CD4-positive, alpha-beta T cell treated with Interleukin-15 for 1 hour (primary cell): ENCODE measurements around the gene C2orf69.
"Not testable (repeated sequence)": the region's sequence is repeated elsewhere in the genome, so short reads cannot be mapped to it uniquely, and the experiment has no call there.

Experiments used
- DNase-seq: peaks from one replicate; pipeline ENCODE4 v3.0.0-alpha.2; 2020

Gene C2orf69

DNA sequence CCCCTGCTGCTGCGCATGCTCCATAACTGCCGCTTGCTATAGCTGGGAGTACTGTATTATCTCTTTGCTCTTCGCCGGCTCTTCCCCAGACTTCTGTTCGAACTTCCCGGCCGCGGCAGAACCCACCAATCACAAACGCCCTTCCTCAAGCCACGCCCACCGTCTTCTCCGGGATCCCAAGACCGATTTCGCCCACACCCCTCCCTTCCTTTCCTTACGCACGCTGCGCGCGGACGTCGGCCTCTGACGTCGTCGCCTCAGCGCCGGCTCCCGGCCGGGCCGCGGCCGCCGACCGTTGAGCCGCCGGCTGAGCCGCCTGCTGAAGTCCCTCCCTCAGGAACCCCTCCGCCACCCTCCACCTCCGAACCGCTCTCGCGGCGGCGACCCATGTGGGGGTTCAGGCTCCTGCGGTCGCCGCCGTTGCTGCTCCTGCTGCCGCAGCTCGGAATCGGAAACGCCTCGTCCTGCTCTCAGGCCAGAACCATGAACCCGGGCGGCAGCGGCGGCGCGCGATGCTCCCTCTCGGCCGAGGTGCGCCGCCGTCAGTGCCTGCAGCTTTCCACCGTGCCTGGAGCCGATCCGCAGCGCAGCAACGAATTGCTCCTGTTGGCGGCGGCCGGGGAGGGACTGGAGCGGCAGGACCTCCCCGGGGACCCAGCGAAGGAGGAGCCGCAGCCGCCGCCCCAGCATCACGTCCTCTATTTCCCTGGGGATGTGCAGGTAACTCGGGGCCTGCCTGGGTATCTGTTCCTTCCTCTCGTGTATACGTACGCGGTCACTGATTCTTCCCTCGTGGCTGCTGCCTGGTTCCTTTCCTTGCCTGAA, at the start of gene C2orf69:
TSS of gene C2orf69 (plus strand) at position 242 of the 825 bp plus-strand sequence. CDS start at position 388, 146 bp downstream.
- DNase-seq = peak; percentile 92

DNA sequence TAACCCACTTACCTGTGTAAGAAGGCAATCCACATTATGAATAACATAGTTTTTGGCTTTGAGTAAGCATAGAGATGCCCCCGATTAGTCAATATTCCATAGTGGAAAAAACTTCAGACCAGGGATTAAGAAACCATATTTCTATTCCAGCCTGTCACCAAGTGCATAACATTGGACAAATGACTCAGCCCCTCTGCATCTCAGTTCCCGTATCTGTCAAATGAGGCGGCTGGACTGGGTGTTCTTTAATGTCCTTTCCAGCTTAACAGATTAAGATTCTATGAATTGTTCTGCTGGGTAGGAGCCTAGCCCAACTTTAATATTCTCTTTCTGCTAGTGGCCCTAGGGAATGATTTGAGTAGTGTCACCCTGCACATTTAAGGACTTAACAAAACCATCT, 48.3 kb upstream of the C2orf69 start:
- DNase-seq = no peak

DNA sequence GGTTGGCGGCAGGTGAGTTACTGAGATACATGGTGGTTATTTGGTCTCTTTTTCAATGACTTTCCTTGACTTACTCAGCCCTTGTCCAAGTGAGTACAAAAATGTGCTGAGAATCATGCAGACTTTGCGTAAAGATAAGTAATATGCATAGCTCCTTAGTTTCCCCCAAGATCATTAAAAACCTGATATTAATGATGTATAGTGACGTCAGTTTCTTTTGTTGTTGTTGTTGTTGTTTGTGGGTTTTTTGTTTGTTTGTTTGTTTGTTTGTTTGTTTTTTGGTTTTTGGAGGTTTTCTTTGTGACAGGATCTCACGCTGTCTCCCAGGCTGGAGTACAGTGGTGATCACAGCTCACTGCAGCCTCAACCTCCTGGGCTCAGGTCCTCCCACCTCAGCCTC, 45.2 kb upstream of the C2orf69 start:
- no peak for DNase-seq

DNA sequence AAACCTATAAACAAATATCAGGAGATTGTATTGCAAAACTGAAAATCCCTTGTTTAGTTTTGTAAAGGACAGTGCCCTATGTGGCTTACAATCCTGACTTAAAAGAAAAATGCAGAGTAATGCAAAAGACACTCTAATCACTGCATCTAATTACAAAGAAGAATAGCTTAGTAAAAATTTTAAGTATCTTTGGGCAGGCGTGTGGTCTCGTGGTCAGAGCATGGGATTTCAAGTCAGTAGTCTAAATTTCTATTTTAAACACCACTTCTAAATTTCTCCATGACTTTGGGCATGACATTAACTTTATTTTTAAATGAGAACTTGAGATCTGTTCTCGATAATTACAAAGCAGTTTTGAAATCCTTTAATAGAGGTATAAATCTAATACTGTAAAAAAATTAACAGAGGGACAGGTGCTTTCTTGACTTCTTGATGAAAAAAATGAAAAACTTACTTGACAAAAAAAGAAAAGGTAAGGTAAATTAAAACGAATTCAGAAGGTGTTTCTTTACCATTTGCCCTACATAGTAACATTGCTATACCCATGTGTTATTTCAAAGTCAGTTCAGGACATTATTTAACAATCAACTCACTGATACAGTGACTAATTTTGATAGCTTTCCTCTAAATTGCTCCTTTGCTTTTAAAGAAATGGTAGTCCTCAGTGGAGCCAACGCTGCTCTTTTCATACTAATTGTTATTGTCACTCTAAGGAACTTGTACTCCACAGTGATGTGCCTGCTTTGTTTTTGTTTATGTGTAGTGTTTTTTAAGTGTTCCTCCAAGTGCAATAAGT, 42.5 kb upstream of the C2orf69 start:
- DNase-seq = no peak

DNA sequence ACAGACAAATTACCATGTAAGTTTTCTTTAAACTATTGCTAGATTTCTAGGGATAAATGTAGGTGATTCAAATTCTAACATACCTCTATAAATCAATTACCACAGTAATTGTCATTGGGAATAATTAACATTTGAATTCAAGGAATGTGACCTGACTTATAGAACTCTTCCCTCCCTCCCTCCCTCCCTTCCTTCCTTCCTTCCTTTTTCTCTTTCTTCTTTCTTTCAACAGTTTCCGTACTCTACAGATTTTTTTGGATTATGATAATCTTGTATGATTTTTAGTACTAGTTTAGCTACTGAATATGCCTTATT, 41.9 kb upstream of the C2orf69 start:
- DNase-seq = no peak

GRCh38 chr2:199869653-199870052, 41.4 kb upstream of the C2orf69 start:
- no peak for DNase-seq

DNA sequence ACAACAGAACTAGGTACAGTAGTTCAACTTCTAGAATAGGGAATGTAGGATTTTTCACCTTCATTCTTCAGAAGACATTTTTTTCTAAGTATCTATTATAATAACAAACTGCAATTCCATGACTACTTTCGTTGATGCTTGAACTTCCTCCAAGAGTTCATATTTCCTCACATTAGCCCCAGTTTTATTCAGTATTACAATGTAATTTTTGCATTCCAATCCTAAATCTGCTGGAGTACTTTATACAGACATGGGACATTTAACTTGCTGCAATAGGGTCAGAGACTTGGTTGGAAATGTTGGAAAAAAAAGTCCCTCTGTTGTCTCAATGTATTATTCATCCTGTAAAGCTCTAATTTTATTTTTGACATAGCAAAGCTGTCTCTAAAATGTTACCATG, 40.5 kb upstream of the C2orf69 start:
- no peak for DNase-seq

DNA sequence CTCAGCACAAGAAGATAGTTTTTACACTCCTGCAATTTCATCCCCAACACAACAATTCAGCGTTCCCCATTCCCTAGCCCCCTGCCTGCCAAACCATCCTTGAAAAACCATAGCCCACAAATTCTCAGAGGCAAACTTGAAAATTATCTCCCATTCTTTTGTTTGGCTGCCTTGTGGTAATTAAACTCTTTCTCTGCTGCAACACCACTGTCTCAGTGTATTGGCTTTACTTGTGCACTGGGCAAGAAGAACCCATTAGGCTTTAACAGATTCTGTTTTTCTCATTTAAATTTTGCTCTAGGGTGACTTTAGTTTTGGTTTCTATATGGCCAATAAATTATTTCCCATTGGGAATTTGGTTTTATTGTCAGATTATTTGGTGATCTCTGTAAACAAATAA, 36.9 kb upstream of the C2orf69 start:
- no peak for DNase-seq

DNA sequence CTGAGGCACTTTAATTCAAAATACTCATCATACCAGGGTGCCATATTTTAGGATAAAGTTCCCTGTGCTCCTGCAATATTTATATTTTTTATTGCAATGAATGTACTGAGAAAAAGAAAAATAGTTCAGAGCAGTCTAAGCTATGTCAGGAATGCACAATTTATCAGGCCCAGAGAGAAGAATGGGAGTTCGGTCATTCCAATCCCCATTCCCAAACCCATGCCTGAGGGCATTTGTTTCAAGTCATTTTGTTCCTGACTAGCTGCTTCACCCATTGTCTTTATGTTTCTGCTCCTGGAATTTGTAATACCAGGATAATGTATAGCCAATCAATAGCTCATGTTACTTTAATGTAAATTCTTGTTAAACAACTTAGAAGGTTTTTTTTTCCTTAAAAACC, 35.7 kb upstream of the C2orf69 start:
- DNase-seq = no peak

GRCh38 chr2:199882667-199883066, 28.4 kb upstream of the C2orf69 start:
- no peak for DNase-seq

- DNase-seq = no peak
These were observed 27.4 kb upstream of the C2orf69 start for GRCh38 chr2:199883474-199884212.

DNA sequence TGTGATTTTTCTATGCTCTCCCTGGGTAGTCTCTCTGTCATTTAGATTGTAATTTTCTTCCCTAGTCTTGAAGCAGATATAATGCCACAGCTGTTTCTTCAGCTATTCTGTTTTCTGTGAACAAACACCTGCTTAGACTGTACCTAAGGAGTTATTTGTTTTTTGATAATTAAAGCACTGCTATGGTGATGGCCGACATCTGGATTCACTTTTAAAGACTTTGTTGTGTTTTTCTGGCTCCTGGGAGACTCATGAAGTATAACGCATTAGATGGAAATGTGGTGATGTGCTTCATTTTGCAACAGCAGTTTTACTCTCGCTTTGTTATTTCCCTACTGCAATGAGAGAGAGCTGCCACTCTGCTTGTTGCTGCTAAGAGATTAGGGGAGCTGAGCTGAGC, 15.7 kb upstream of the C2orf69 start:
- no peak for DNase-seq

- DNase-seq = no peak
These were observed 14.5 kb upstream of the C2orf69 start for GRCh38 chr2:199896617-199897016.

- DNase-seq = no peak
These were observed 9.2 kb upstream of the C2orf69 start for GRCh38 chr2:199901942-199902341.

GRCh38 chr2:199902486-199903110, 8.5 kb upstream of the C2orf69 start:
- DNase-seq = no peak

DNA sequence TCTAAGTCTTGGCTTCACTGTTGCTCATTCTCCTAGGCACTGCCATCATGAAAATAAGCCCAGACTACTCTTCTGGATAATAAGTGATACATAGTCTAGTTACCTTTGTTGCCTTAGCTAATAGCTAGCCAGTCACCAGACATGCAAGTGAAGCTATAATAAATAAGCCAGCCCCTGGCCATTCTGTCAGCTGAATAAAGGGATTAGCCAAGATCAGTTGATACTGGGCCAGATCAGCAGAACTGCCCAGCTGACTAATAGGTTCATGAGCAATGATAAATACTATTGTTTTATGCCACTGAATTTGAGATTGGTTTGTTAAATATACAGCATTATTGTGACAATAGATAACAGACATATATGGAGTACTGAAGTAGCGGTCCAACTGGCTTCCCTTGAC, 8.0 kb upstream of the C2orf69 start:
- DNase-seq = no peak

- no peak for DNase-seq
These were observed 3.9 kb upstream of the C2orf69 start for GRCh38 chr2:199907008-199907714.

- no peak for DNase-seq
These were observed 598 bp upstream of the C2orf69 start for GRCh38 chr2:199910338-199911051.

- DNase-seq = no peak
These were observed 726 bp downstream of the C2orf69 start for GRCh38 chr2:199911877-199912161.

DNA sequence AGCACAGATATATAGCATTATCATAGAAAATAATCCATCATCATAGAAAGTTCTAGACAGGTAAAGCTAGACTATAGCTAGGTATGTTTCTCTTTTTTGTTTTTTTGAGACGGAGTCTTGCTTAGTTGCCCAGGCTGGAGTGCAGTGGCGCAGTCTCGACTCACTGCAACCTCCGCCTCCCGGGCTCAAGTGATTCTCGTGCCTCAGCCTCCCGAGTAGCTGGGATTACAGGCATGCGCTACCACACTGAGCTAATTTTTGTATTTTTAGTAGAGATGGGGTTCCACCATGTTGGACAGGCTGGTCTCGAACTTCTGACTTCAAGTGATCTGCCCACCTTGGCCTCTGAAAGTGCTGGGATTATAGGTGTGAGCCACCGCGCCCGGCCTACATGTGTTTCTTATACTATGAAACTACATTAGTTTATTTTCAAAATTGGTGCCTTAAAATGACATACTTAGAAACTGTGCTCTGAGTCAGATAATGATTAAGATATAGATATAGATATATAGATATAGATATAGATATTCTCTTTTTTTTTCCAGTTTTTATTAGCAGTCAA, 1.5 kb downstream of the C2orf69 start:
- DNase-seq = not testable (repeated sequence)

DNA sequence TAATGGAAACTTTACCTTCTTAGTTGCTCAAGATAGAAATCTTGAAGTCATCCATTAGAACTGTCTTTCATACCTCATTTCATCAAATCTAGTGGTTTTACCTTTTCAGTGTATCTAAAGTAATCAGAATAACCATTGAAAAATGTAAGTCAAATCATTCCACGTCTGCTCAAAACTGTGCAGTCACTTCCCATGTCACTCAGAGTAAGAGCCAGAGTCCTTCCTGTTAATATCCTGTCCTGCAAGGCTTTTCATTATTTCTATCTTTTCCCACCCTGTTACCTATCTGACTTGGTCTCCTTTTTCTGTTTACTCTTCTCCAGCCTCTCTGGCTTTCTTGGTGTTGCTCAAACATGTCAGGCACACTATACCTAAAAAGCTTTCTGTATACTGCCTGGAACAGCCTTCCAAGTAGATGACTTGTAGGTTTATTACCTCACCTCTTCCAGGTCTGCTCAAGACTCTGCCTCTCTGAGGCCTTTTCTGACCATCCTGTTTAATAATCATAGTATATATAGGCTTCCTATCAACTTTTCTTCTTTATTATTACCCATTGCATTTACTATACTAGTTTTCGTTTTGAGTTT, 3.4 kb downstream of the C2orf69 start:
- no peak for DNase-seq
